ENCODE results near the gene F2. TPM values are rescaled to one million over a fixed set of nuclear protein-coding genes. Genes with fewer than 3 reads are reported as not detected.
A peak's percentile ranks its signal among the peaks of the same experiment; 100 is the strongest.
"Not testable (repeated sequence)": the region's sequence is repeated elsewhere in the genome, so short reads cannot be mapped to it uniquely, and the experiment has no call there.

Gene F2
- total and polyA plus RNA-seq, 10 donors, result 0.03 to 0.33 (median 0.23) TPM; not detected in 7

GRCh38 chr11:46710821-46711269 lies 8.2 kb upstream of the F2 start:
- Histone ChIP-seq H3K36me3 (peaks cover 0 to 38% (median 17%) of the 10 kb centered on the region in 6 donors), H3K4me3 (no peak overlapping the region), H3K27me3 (replicated peaks in 1 of 7) (no peaks in the 10 kb centered on the region), H3K9me3 (no peaks in the 10 kb centered on the region), H3K4me1 (no peaks in the 10 kb centered on the region), H3K27ac (peak overlapping the region in 7 of 8 donors; percentile 36 to 70 (median 46))
- intact Hi-C loops (cut with DNase I; ENCODE audit: low total_unique reads), result no loop called here
- WGBS, 5 donors, result 65 to 87% (median 80%) methylated on average over 9 to 10 of the region's 10 CpGs
- DNase-seq, result no peak
- peak in 1 of 3 donors; percentile 24 for TF ChIP-seq POLR2AphosphoS5 (IDR thresholded peaks at IDR 0.05)
- no peak for TF ChIP-seq CTCF (IDR thresholded peaks at IDR 0.05 in 8 of 11, conservative IDR thresholded peaks at IDR 0.05 in 3 of 11)

GRCh38 chr11:46711303-46711702 lies 7.7 kb upstream of the F2 start:
- peaks cover 0 to 34% (median 13%) of the 10 kb centered on the region in 6 donors for H3K36me3 ChIP-seq
- H3K4me1 ChIP-seq, result no peaks in the 10 kb centered on the region
- no peaks in the 10 kb centered on the region for H3K27me3 ChIP-seq (replicated peaks in 1 of 7)
- DNase-seq, result no peak
- intact Hi-C loops (cut with DNase I; ENCODE audit: low total_unique reads), result no loop called here
- no peak for TF ChIP-seq POLR2A (IDR thresholded peaks at IDR 0.05)
- TF ChIP-seq POLR2AphosphoS5 (IDR thresholded peaks at IDR 0.05), result no peak
- TF ChIP-seq CTCF (IDR thresholded peaks at IDR 0.05 in 8 of 11, conservative IDR thresholded peaks at IDR 0.05 in 3 of 11), result no peak
- H3K4me3 ChIP-seq, result no peak overlapping the region
- peak overlapping the region in 7 of 8 donors; percentile 36 to 70 (median 46) for H3K27ac ChIP-seq
- no peaks in the 10 kb centered on the region for H3K9me3 ChIP-seq
- 66 to 92% (median 82%) methylated on average over 5 of the region's 5 CpGs for WGBS, 5 donors

- H3K4me1 ChIP-seq, result peaks cover 0 to 2% (median 0%) of the 10 kb centered on the region in 6 donors
- H3K4me3 ChIP-seq, result no peak overlapping the region
- peaks cover 0 to 17% (median 0%) of the 10 kb centered on the region in 6 donors for H3K36me3 ChIP-seq
- no peak for DNase-seq
- H3K27me3 ChIP-seq (replicated peaks in 1 of 7), result no peaks in the 10 kb centered on the region
- intact Hi-C loops (cut with DNase I; ENCODE audit: low total_unique reads), result no loop called here
- no peaks in the 10 kb centered on the region for H3K9me3 ChIP-seq
- WGBS, 5 donors, result 90 to 95% (median 92%) methylated on average over 7 of the region's 7 CpGs
- no peak overlapping the region for H3K27ac ChIP-seq
- no peak for TF ChIP-seq POLR2A (IDR thresholded peaks at IDR 0.05)
- no peak for TF ChIP-seq CTCF (IDR thresholded peaks at IDR 0.05 in 8 of 11, conservative IDR thresholded peaks at IDR 0.05 in 3 of 11)
- TF ChIP-seq POLR2AphosphoS5 (IDR thresholded peaks at IDR 0.05), result no peak
Measured at GRCh38 chr11:46712874-46713576, 6.0 kb upstream of the F2 start.

- H3K9me3 ChIP-seq; H3K27me3 ChIP-seq (replicated peaks in 1 of 7); H3K36me3 ChIP-seq; H3K4me1 ChIP-seq; H3K4me3 ChIP-seq; DNase-seq; intact Hi-C loops (cut with DNase I; ENCODE audit: low total_unique reads): not testable (repeated sequence)
- WGBS, 5 donors, result 93 to 97% (median 95%) methylated on average over 2 of the region's 2 CpGs
- peak overlapping the region in 1 of 8 donors; percentile 23 for H3K27ac ChIP-seq
Measured at GRCh38 chr11:46717825-46718154, 1.2 kb upstream of the F2 start.
